ENCODE measurements around the gene TDG. TPM values are rescaled to one million over a fixed set of nuclear protein-coding genes. Genes with fewer than 3 reads are reported as not detected.

Gene TDG
- 29.5 TPM for total RNA-seq (2013)
- polyA plus RNA-seq = 10 to 100 TPM; 12.6 to 22.4 (median 20.1) TPM
- 6.9 and 12.0 TPM in 2 replicates for polyA minus RNA-seq
- 18.9 to 49.8 (median 30.5) reads per million in 11 experiments for total RNA-seq

- Histone ChIP-seq H3K4me3 (replicated peaks in 1 of 3; ENCODE audit: low read depth in 2 of 3, low read length in 3 of 3) (peak within 1 kb of the TSS; percentile 56 to 95 (median 84)), H2AFZ (ENCODE audit: insufficient read depth, low read depth, low read length, poor library complexity, severe bottlenecking) (peak within 1 kb of the TSS; percentile 95), H3K36me3 (replicated peaks in 1 of 2; ENCODE audit: control insufficient read depth in 1 of 2, insufficient read depth in 2 of 2, low read length in 2 of 2) (peaks cover 0 to 18% of the 10 kb centered on the region in 2 donors), H3K4me2 (replicated peaks; ENCODE audit: extremely low read depth, low read length, poor library complexity, severe bottlenecking) (peak within 1 kb of the TSS; percentile 87), H3K4me1 (ENCODE audit: control insufficient read depth in 1 of 2, insufficient read depth in 2 of 2, low read length in 2 of 2) (peaks cover 20 to 28% of the 10 kb centered on the region in 2 donors), H3K27ac (ENCODE audit: low read depth in 1 of 2, low read length in 2 of 2) (peak within 1 kb of the TSS; percentile 74 to 92), H4K20me1 (ENCODE audit: insufficient read depth, low read length) (peaks cover 26% of the 10 kb centered on the region), H3K9me3 (replicated peaks in 1 of 2; ENCODE audit: control insufficient read depth in 1 of 2, insufficient read depth in 1 of 2, low read length in 2 of 2) (no peaks in the 10 kb centered on the region), H3K27me3 (ENCODE audit: control insufficient read depth in 2 of 2, insufficient read depth in 2 of 2, low read length in 2 of 2) (no peaks in the 10 kb centered on the region), H3K9ac (ENCODE audit: insufficient read depth, low read length, poor library complexity, severe bottlenecking) (peak within 1 kb of the TSS; percentile 96), H3K79me2 (ENCODE audit: insufficient read depth, low read length) (peaks cover 71% of the 10 kb centered on the region)
- H3K27ac Mint-ChIP-seq = peak within 1 kb of the TSS; percentile 94 to 98 (median 97)
- intact Hi-C loops (cut with micrococcal nuclease) = loop anchor here (1.0 to 10.0 kb wide), 4 partner anchors 9 to 1149 kb away; partner anchors contain the start of gene HSP90B1 (in 1 of the 2)
- H3K4me1 Mint-ChIP-seq = peaks cover 31% of the 10 kb centered on the region
- H3K27me3 Mint-ChIP-seq (ENCODE audit: low read depth in 3 of 3) = peaks cover 0 to 2% (median 0%) of the 10 kb centered on the region in 3 donors
- peak; percentile 93 to 97 (median 96) for DNase-seq
- WGBS (ENCODE audit: insufficient coverage) = 2% methylated on average over 53 of the region's 64 CpGs
- H3K4me3 Mint-ChIP-seq = peak within 1 kb of the TSS; percentile 93 to 97
- H3K9me3 Mint-ChIP-seq = peaks cover 0 to 1% (median 0%) of the 10 kb centered on the region in 7 donors
- H3K36me3 Mint-ChIP-seq = peaks cover 9 to 12% of the 10 kb centered on the region in 2 donors
- TF ChIP-seq CTCF (IDR thresholded peaks at IDR 0.05) = peak; percentile 8
These were observed at the start of gene TDG for GRCh38 chr12:103965590-103966504. Gene TDG, plus strand, starts transcription at chr12:103965872. Its CDS starts 166 bp downstream, at chr12:103966038.

GRCh38 chr12:103917873-103918272, 47.8 kb upstream of the TDG start:
- no peaks in the 10 kb centered on the region for H3K27me3 ChIP-seq (ENCODE audit: control insufficient read depth in 2 of 2, insufficient read depth in 2 of 2, low read length in 2 of 2)
- no peaks in the 10 kb centered on the region for H3K27me3 Mint-ChIP-seq (ENCODE audit: low read depth in 3 of 3)
- intact Hi-C loops (cut with micrococcal nuclease) = no loop called here
- no peak overlapping the region for H3K4me3 Mint-ChIP-seq
- H3K4me3 ChIP-seq (replicated peaks in 1 of 3; ENCODE audit: low read depth in 2 of 3, low read length in 3 of 3) = no peak overlapping the region
- no peak for TF ChIP-seq CTCF (IDR thresholded peaks at IDR 0.05)
- WGBS (ENCODE audit: insufficient coverage) = no CpG with 5 or more reads among the region's 3 CpGs
- H3K4me1 ChIP-seq (ENCODE audit: control insufficient read depth in 1 of 2, insufficient read depth in 2 of 2, low read length in 2 of 2) = no peaks in the 10 kb centered on the region
- H3K9me3 Mint-ChIP-seq = peaks cover 4 to 9% (median 6%) of the 10 kb centered on the region in 7 donors
- no peak overlapping the region for H3K9ac ChIP-seq (ENCODE audit: insufficient read depth, low read length, poor library complexity, severe bottlenecking)
- peaks cover 3 to 5% of the 10 kb centered on the region in 2 donors for H3K9me3 ChIP-seq (replicated peaks in 1 of 2; ENCODE audit: control insufficient read depth in 1 of 2, insufficient read depth in 1 of 2, low read length in 2 of 2)
- H3K27ac Mint-ChIP-seq = no peak overlapping the region
- H3K79me2 ChIP-seq (ENCODE audit: insufficient read depth, low read length) = no peaks in the 10 kb centered on the region
- no peaks in the 10 kb centered on the region for H3K4me1 Mint-ChIP-seq
- H3K36me3 Mint-ChIP-seq = peaks cover 0 to 2% of the 10 kb centered on the region in 2 donors
- no peak overlapping the region for H3K27ac ChIP-seq (ENCODE audit: low read depth in 1 of 2, low read length in 2 of 2)
- no peaks in the 10 kb centered on the region for H3K36me3 ChIP-seq (replicated peaks in 1 of 2; ENCODE audit: control insufficient read depth in 1 of 2, insufficient read depth in 2 of 2, low read length in 2 of 2)
- no peaks in the 10 kb centered on the region for H4K20me1 ChIP-seq (ENCODE audit: insufficient read depth, low read length)
- H2AFZ ChIP-seq (ENCODE audit: insufficient read depth, low read depth, low read length, poor library complexity, severe bottlenecking) = no peak overlapping the region
- H3K4me2 ChIP-seq (replicated peaks; ENCODE audit: extremely low read depth, low read length, poor library complexity, severe bottlenecking) = no peak overlapping the region
- no peak for DNase-seq
